HepG2 (cell line): ENCODE data around the gene PLRG1. TPM values are rescaled to one million over a fixed set of nuclear protein-coding genes. Genes with fewer than 3 reads are reported as not detected.

Experiments
- ATAC-seq: fragments of 200-7000 bp; cut with Tn5 transposase; 3 replicates; pipeline ENCODE4 v1.9.1; 2020; ENCODE audit warnings: mild to moderate bottlenecking, moderate library complexity
- BruUV-seq: library from RNA; stranded (reverse); fragments of 400-500 nt; replicated peaks from 2 replicates; lab custom pipeline; 2021; lab: Mats Ljungman, UMichigan
- CTCF ChIA-PET: fragments of 300-600 bp; formaldehyde crosslinking; extraction: SDS; loops from one replicate; lab custom pipeline; 2021; ENCODE audit warnings: low total read pairs, inconsistent platforms, low intra/inter-chr PET ratio; lab: Yijun Ruan, JAX
- POLR2A ChIA-PET: fragments of 350-600 bp; sonication (Branson Sonifier 250); formaldehyde crosslinking; loops from one replicate; lab custom pipeline; 2020; ENCODE audit warnings: antibody characterized with exemption, inconsistent platforms; lab: Yijun Ruan, JAX
- DNase-seq: peaks from one replicate; pipeline ENCODE4 v3.0.0-alpha.2; 2015; ENCODE audit warnings: low spot score
- FAIRE-seq: peaks from 3 replicates; lab custom pipeline; 2011; peaks lifted over from hg19 to GRCh38; lab: Jason Lieb, UNC
- H2AFZ ChIP-seq: one replicate; pipeline ENCODE4 v1.6.1; 2011; ENCODE audit warnings: low read length, inconsistent platforms
- H3K27ac ChIP-seq: fragments of 300-600 bp; 3 replicates; pipeline ENCODE4 v1.8.0; 2011; ENCODE audit warnings: mixed run types, mild to moderate bottlenecking, mixed read lengths, low read length, inconsistent platforms; ENCODE audit not compliant: insufficient read depth; ENCODE audit errors: extremely low read length
- H3K27me3 ChIP-seq, 2 experiments: fragments of 200-600 bp in 1 of 2; 2 replicates in 1 of 2; 3 replicates in 1 of 2; pipeline versions ENCODE4 v1.6.0 to v1.8.0; 2011; ENCODE audit warnings: low read length in 2 of 2, mild to moderate bottlenecking in 2 of 2, moderate library complexity in 2 of 2, inconsistent platforms in 1 of 2; ENCODE audit not compliant: insufficient read depth in 2 of 2, control insufficient read depth in 1 of 2
- H3K36me3 ChIP-seq, 2 experiments: fragments of 200-600 bp in 1 of 2; replicated peaks in 1 of 2; 2 replicates in 1 of 2; 3 replicates in 1 of 2; pipeline versions ENCODE4 v1.5.1 to v1.8.0; 2011; ENCODE audit warnings: low read length in 2 of 2, inconsistent platforms in 1 of 2; ENCODE audit not compliant: insufficient read depth in 2 of 2, control insufficient read depth in 1 of 2
- H3K4me1 ChIP-seq: 2 replicates; pipeline ENCODE4 v1.5.1; 2012; ENCODE audit warnings: low read length, inconsistent platforms; ENCODE audit not compliant: insufficient read depth
- H3K4me2 ChIP-seq: 2 replicates; pipeline ENCODE4 v1.6.0; 2011; ENCODE audit warnings: low read depth, low read length, inconsistent platforms
- H3K4me3 ChIP-seq, 3 experiments: fragments of 200-600 bp in 1 of 3; sonication (generic), shearing (Covaris generic) in 1 of 3; replicated peaks in 1 of 3; 2 replicates each; pipeline ENCODE4 v1.5.1; 2011 to 2016; ENCODE audit warnings: low read length in 3 of 3, inconsistent platforms in 2 of 3, low read depth in 2 of 3, mild to moderate bottlenecking in 2 of 3, control low read depth in 1 of 3, mixed read lengths in 1 of 3; ENCODE audit not compliant: insufficient read depth in 1 of 3
- H3K79me2 ChIP-seq: one replicate; pipeline ENCODE4 v1.6.1; 2011; ENCODE audit warnings: low read length, inconsistent platforms; ENCODE audit not compliant: insufficient read depth
- H3K9ac ChIP-seq: 2 replicates; pipeline ENCODE4 v1.6.0; 2011; ENCODE audit warnings: mild to moderate bottlenecking, low read depth, low read length, inconsistent platforms; ENCODE audit not compliant: insufficient read depth
- H3K9me3 ChIP-seq: 2 replicates; pipeline ENCODE4 v1.5.1; 2012; ENCODE audit warnings: mild to moderate bottlenecking, low read length
- H4K20me1 ChIP-seq: 2 replicates; pipeline ENCODE4 v1.6.0; 2011; ENCODE audit warnings: inconsistent platforms, mild to moderate bottlenecking, low read length, moderate library complexity; ENCODE audit not compliant: insufficient read depth
- AKAP8 ChIP-seq: sonication (generic); formaldehyde crosslinking; IDR thresholded peaks from 2 replicates; pipeline ENCODE4 v1.5.1; 2020; ENCODE audit warnings: mild to moderate bottlenecking, missing genetic modification reagents
- PTBP1 ChIP-seq: fragments of 200-400 bp; formaldehyde crosslinking; IDR thresholded peaks from 2 replicates; pipeline ENCODE4 v1.6.1; 2018; ENCODE audit warnings: low read length, low read depth; ENCODE audit not compliant: poor library complexity, severe bottlenecking
- TEAD2 ChIP-seq: sonication (generic); formaldehyde crosslinking; IDR thresholded peaks from 2 replicates; pipeline ENCODE4 v1.9.0; 2021; ENCODE audit warnings: missing genetic modification reagents
- ZBTB8A ChIP-seq: sonication (generic); formaldehyde crosslinking; IDR thresholded peaks from 2 replicates; pipeline ENCODE4 v1.4.0; 2020; ENCODE audit warnings: mild to moderate bottlenecking, low read depth, missing genetic modification reagents, borderline replicate concordance
- ZNF33B ChIP-seq: sonication (generic); formaldehyde crosslinking; IDR thresholded peaks from 2 replicates; pipeline ENCODE4 v1.5.1; 2020; ENCODE audit warnings: mild to moderate bottlenecking, missing genetic modification reagents
- ZNF747 ChIP-seq: sonication (generic); formaldehyde crosslinking; IDR thresholded peaks from 2 replicates; pipeline ENCODE4 v1.8.1; 2023; ENCODE audit warnings: missing genetic modification reagents, mild to moderate bottlenecking, borderline replicate concordance
- WGBS: methylation state at CpG from one replicate; pipeline ENCODE4 v1.1.6; 2017; ENCODE audit warnings: low lambda C conversion rate; 5-methylcytosine and 5-hydroxymethylcytosine counted together
- in situ Hi-C: cut with HindIII; loops from 2 replicates; pipeline ENCODE4 v1.10.0; 2017; ENCODE audit warnings: low pct_unique_long_range_greater_than_20kb; ENCODE audit not compliant: extremely low pct_ligation_motif_present
- intact Hi-C: fragments of 100-400 bp; cut with micrococcal nuclease; formaldehyde crosslinking; loops from one replicate; pipeline ENCODE4 v1.10.0; 2022; ENCODE audit not compliant: unreplicated experiment
- polyA plus RNA-seq, 8 experiments: library from polyadenylated mRNA; depleted of rRNA in 3 of 8; stranded (reverse) in 7 of 8; unstranded in 1 of 8; fragments of >200 nt; fragmentation: Illumina TruSeq in 4 of 8; extraction: Trizol in 4 of 8; gene quantifications; 2 replicates each; pipeline versions ENCODE4 v1.2.1 to v1.2.3, GENCODE V29; 2011 to 2016; ENCODE audit warnings: low read depth in 4 of 8, missing spikeins in 1 of 8, mixed read lengths in 1 of 8; ENCODE audit not compliant: insufficient read depth in 1 of 8
- total RNA-seq, 5 experiments: library from RNA; depleted of rRNA; stranded (reverse); fragments of >200 nt; fragmentation: Illumina TruSeq; extraction: Trizol; gene quantifications; 2 replicates each; pipeline ENCODE4 v1.2.3, GENCODE V29; 2016; ENCODE audit warnings: low read depth in 1 of 5
- TF ChIP-seq, protein P1 (sequence below): IDR thresholded peaks from 2 replicates; pipeline ENCODE4 v1.6.1; 2016; ENCODE audit warnings: low read depth
- TF ChIP-seq, protein P2 (sequence below): IDR thresholded peaks from 2 replicates; pipeline ENCODE4 v1.6.1; 2016; ENCODE audit warnings: mild to moderate bottlenecking, missing biosample characterization, missing genetic modification reagents

Gene PLRG1
- total and polyA plus RNA-seq, 2 of the 13 experiments (the other 11 are each of a cell fraction or from before 2014, with no cell fraction given) = 77.3 to 110 TPM

DNA sequence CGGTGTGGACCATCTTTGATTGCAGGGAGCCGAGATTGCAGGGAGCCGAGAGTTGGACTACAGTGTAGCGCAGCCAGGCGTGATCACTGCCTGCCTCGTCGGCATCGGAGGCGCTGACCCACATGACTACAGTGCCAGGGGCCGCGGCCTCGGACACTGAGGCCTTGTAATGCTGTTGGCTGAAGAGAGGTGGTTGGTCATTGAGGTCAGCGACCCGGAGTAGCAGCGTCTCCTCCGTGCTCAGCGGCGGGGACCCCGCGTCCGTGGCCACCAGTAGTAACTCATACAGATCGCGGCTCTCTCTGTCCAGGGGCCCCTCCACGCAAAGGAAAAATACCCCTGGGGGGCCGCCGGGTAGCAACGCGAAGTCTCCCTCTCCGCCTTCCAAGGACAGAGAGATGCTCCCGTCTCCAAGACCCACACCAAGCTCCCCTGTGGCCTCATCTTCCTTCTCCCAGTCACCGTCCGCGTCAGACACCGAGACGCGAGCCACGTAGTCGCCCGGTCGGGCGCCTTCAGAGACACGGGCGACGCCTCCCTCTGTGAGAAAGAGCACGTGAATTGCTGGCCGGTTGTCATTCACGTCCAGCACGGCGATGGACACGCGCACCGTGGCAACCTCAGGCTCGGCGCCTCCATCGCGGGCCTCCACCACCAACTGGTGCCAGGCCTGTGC, 60.5 kb downstream of the PLRG1 start:
- no TSS peak for BruUV-seq
- H3K27ac ChIP-seq = no peak overlapping the region
- in situ Hi-C loops = no loop called here
- H3K9ac ChIP-seq = no peak overlapping the region
- TF ChIP-seq, protein P1, sequence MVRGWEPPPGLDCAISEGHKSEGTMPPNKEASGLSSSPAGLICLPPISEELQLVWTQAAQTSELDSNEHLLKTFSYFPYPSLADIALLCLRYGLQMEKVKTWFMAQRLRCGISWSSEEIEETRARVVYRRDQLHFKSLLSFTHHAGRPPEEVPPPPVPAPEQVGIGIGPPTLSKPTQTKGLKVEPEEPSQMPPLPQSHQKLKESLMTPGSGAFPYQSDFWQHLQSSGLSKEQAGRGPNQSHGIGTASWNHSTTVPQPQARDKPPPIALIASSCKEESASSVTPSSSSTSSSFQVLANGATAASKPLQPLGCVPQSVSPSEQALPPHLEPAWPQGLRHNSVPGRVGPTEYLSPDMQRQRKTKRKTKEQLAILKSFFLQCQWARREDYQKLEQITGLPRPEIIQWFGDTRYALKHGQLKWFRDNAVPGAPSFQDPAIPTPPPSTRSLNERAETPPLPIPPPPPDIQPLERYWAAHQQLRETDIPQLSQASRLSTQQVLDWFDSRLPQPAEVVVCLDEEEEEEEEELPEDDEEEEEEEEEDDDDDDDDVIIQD (CRISPR knock-in tag) = no peak
- TF ChIP-seq ZNF747 (no peak), ZNF33B (CRISPR knock-in tag) (no peak), ZBTB8A (CRISPR knock-in tag) (no peak), PTBP1 (no peak), TEAD2 (CRISPR knock-in tag) (no peak), AKAP8 (CRISPR knock-in tag) (no peak)
- TF ChIP-seq, protein P2, sequence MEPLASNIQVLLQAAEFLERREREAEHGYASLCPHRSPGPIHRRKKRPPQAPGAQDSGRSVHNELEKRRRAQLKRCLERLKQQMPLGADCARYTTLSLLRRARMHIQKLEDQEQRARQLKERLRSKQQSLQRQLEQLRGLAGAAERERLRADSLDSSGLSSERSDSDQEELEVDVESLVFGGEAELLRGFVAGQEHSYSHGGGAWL = no peak
- TF ChIP-seq, all 625 proteins: peak for 0
- H3K4me1 ChIP-seq = peaks cover 13% of the 10 kb centered on the region
- intact Hi-C loops = no loop called here
- no peak overlapping the region for H3K4me2 ChIP-seq
- no peak overlapping the region for H2AFZ ChIP-seq
- 92% methylated on average over 39 of the region's 56 CpGs for WGBS
- ChIA-PET POLR2A (no interaction called here), CTCF (no interaction called here)
- ATAC-seq (no peak), FAIRE-seq (no peak), DNase-seq (no peak)
- no peaks in the 10 kb centered on the region for H3K79me2 ChIP-seq
- no peaks in the 10 kb centered on the region for H4K20me1 ChIP-seq
- H3K27me3 ChIP-seq = peaks cover 0 to 8% of the 10 kb centered on the region in 2 experiments; a peak in 3 of 5 replicates
- H3K9me3 ChIP-seq = no peaks in the 10 kb centered on the region
- no peak overlapping the region for H3K4me3 ChIP-seq
- H3K36me3 ChIP-seq = no peaks in the 10 kb centered on the region
